GM18951 (cell line): ENCODE data around the gene TYRO3.

Source experiments
- POLR2A ChIP-seq: IDR thresholded peaks from 4 replicates; pipeline ENCODE4 v1.6.1; 2011; ENCODE audit warnings: mild to moderate bottlenecking; ENCODE audit not compliant: insufficient read length, insufficient read depth; ENCODE audit errors: extremely low read depth
- in situ Hi-C: fragments of 300-500 bp; cut with MboI; formaldehyde crosslinking; loops from one replicate; pipeline ENCODE4 v1.12.0; 2022; ENCODE audit warnings: low sequenced_read_pairs, mixed read lengths, inconsistent platforms; ENCODE audit not compliant: unreplicated experiment

The TYRO3 gene

GRCh38 chr15:41622901-41623300, 63.9 kb downstream of the TYRO3 start:
- in situ Hi-C loops: no loop called here
- TF ChIP-seq POLR2A: no peak

GRCh38 chr15:41627203-41627602, 68.2 kb downstream of the TYRO3 start:
- in situ Hi-C loops: no loop called here
- TF ChIP-seq POLR2A: no peak

- in situ Hi-C loops: no loop called here
- no peak for TF ChIP-seq POLR2A
Observed at GRCh38 chr15:41629463-41629862, 70.5 kb downstream of the TYRO3 start.

GRCh38 chr15:41629883-41630282, 70.9 kb downstream of the TYRO3 start:
- no peak for TF ChIP-seq POLR2A
- in situ Hi-C loops: no loop called here

- in situ Hi-C loops: no loop called here
Observed at GRCh38 chr15:41630616-41631217, 71.7 kb downstream of the TYRO3 start.

GRCh38 chr15:41631880-41632470, 73.0 kb downstream of the TYRO3 start:
- TF ChIP-seq POLR2A: no peak
- in situ Hi-C loops: no loop called here

More at GRCh38 chr15:41630616-41631217, 71.7 kb downstream of the TYRO3 start:
- TF ChIP-seq POLR2A: no peak
